Mucosa of descending colon (tissue), 3 donors: Measurements from ENCODE around the gene HSP90B1. TPM values are rescaled to one million over a fixed set of nuclear protein-coding genes. Genes with fewer than 3 reads are reported as not detected.

ENCODE experiments used
- ATAC-seq: fragments of 200-7000 bp; cut with Tn5 transposase; one replicate; pipeline ENCODE4 v1.9.1; 2020; ENCODE audit warnings: mild to moderate bottlenecking, moderate library complexity
- DNase-seq, 3 donors: peaks; one replicate each; pipeline ENCODE4 v3.0.0-alpha.2; 2020
- H3K36me3 ChIP-seq: fragments of 200-600 bp; one replicate; pipeline ENCODE4 v1.8.0; 2021; ENCODE audit warnings: low read depth, mild to moderate bottlenecking
- H3K4me1 ChIP-seq: fragments of 200-600 bp; one replicate; pipeline ENCODE4 v1.8.0; 2021; ENCODE audit warnings: low read depth, mild to moderate bottlenecking
- H3K4me3 ChIP-seq: fragments of 200-600 bp; one replicate; pipeline ENCODE4 v1.8.0; 2021; ENCODE audit warnings: mild to moderate bottlenecking
- H3K9me3 ChIP-seq: fragments of 200-600 bp; one replicate; pipeline ENCODE4 v1.8.0; 2021; ENCODE audit warnings: mild to moderate bottlenecking
- CTCF ChIP-seq: fragments of 200-600 bp; IDR thresholded peaks from one replicate; pipeline ENCODE4 v1.8.0; 2022; ENCODE audit warnings: antibody characterized with exemption, mild to moderate bottlenecking
- intact Hi-C, 2 donors: fragments of 100-400 bp; cut with DNase I in 1 of 2; cut with micrococcal nuclease in 1 of 2; formaldehyde crosslinking; loops; one replicate each; pipeline versions ENCODE4 v1.11.0 to v1.11.1; 2022; cut with DNase I, micrococcal nuclease
- total RNA-seq, 3 donors: library from RNA; stranded (reverse); fragmentation: NEBNext Ultra II Directional in 2 of 3; extraction: Animal tissue kit (Norgen Biotek cat#: 25700) in 2 of 3; gene quantifications; one replicate each; pipeline versions ENCODE4 v1.2.1 to v1.2.4, GENCODE V29; 2021 to 2023
- donor health status: DM: no; HTN: no; CAD: no; lungs with moderate emphysema.
- donor health status: DM: no; HTN: no; CAD: no.
- donor health status: DM: no; HTN: yes; CAD: no.

The HSP90B1 gene
- total RNA-seq, 3 donors from 2014 or later, result 423 to 471 (median 461) TPM

DNA sequence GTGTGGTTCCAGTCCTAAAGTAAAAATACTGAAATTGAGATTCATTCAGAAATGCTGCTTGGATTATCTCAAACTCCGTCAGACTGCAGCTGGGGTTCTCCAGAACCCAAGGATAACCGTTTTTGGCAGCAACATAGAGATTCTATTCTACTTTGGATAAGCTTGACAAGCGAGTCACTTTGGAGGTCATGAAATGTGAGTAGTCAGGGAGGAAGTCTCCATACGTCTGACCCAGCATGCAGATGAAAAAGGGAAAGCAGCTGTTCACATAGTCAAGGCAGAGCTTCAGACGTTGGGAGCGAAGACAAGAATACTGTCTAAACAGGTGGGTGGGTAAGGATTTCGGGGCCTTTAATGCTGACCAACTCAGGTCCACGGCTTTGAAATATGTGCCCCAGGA lies 14.9 kb upstream of the HSP90B1 start:
- Histone ChIP-seq H3K4me1 (no peaks in the 10 kb centered on the region), H3K36me3 (no peaks in the 10 kb centered on the region), H3K9me3 (no peaks in the 10 kb centered on the region), H3K4me3 (no peak overlapping the region)
- intact Hi-C loops, result no loop called here
- no peak for ATAC-seq
- no peak for TF ChIP-seq CTCF
- DNase-seq, result no peak

GRCh38 chr12:103917873-103918272 lies 12.3 kb upstream of the HSP90B1 start:
- TF ChIP-seq CTCF, result no peak
- Histone ChIP-seq H3K36me3 (no peaks in the 10 kb centered on the region), H3K4me1 (no peaks in the 10 kb centered on the region), H3K9me3 (no peaks in the 10 kb centered on the region), H3K4me3 (no peak overlapping the region)
- DNase-seq (no peak), ATAC-seq (no peak)
- intact Hi-C loops, result no loop called here

DNA sequence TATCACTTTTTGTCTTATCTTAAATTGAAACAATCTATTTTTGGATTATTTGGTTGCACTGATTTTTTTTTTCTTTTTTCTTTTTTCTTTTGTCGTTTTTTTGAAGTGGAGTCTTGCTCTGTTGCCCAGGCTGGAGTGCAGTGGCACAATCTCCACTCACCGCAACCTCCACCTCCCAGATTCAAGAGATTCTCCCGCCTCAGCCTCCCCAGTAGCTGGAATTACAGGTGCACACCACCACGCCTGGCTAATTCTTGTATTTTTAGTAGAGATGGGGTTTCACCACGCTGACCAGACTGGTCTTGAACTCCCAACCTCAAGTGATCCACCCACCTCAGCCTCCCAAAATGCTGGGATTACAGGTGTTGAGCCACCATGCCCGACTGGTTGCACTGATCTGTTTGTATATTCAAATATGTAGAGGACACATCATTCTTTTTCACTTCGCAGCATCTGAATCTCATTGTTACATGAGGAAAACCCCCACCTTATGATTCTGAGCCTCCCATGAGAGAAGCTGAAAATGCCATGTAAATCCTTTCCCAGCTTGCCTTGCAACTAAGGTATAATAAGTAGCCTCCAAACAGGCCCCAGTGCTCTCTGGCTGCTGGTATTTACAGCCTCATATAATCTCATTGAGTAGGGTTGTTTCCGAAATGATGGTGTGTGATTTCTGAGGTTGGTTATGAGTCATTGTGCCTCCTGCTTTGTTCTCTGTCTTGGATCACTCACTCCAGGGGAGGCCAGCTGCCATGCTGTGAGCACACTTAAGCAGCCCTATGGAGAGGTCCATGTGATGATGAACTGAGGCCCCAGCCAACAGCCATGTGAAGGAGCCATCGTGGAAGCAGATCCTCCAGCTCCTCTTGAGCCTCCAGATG lies 5.2 kb upstream of the HSP90B1 start:
- intact Hi-C loops, result no loop called here
- no peak for DNase-seq

DNA sequence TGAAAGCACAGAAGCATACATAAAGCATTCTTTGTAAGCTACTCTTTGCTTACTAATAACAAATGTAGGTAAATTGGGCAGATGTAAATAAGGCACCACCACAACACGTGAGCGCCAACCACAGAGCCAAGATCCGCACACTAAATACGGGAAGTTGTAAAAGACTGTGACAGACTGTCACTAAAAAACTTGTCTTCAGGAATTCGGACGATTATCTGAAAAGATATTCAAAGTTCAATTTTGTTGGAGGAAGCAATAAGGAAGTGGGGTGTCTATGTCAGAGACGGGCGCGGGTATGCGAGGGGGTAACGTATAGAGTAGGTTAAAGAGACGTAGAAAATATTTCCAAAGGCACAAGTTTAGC lies 1.5 kb upstream of the HSP90B1 start:
- TF ChIP-seq CTCF, result no peak
- intact Hi-C loops, result no loop called here
- H3K9me3 ChIP-seq, result no peaks in the 10 kb centered on the region
- peak overlapping the region; percentile 58 for H3K4me3 ChIP-seq
- no peaks in the 10 kb centered on the region for H3K36me3 ChIP-seq
- no peak for ATAC-seq
- peak; percentile 60 to 70 (median 69) for DNase-seq
- H3K4me1 ChIP-seq, result peaks cover 18% of the 10 kb centered on the region

More for the DNA sequence above, 5.2 kb upstream of the HSP90B1 start:
- TF ChIP-seq CTCF, result no peak
- H3K36me3 ChIP-seq, result no peaks in the 10 kb centered on the region
- H3K9me3 ChIP-seq, result no peaks in the 10 kb centered on the region
- ATAC-seq, result no peak
- no peak overlapping the region for H3K4me3 ChIP-seq
- peaks cover 4% of the 10 kb centered on the region for H3K4me1 ChIP-seq

GRCh38 chr12:103929046-103929783 lies 995 bp upstream of the HSP90B1 start:
- H3K4me3 ChIP-seq, result peak overlapping the region; percentile 58
- intact Hi-C loops, result no loop called here

More at GRCh38 chr12:103929046-103929783, 995 bp upstream of the HSP90B1 start:
- DNase-seq, result peak; percentile 82 to 91 (median 89)
- Histone ChIP-seq H3K4me1 (peaks cover 18% of the 10 kb centered on the region), H3K36me3 (no peaks in the 10 kb centered on the region), H3K9me3 (no peaks in the 10 kb centered on the region)
- ATAC-seq, result peak; percentile 64
- no peak for TF ChIP-seq CTCF
